NOMO-1 (cell line): ENCODE measurements around the gene SDC3.

ENCODE experiments used
- DNase-seq, 2 experiments: peaks; one replicate each; lab custom pipeline; 2025; ENCODE audit not compliant: unreplicated experiment in 2 of 2; lab: John Stamatoyannopoulos, UW

The SDC3 gene

GRCh38 chr1:30891227-30891552 is 17.4 kb downstream of the SDC3 start:
- no peak for DNase-seq

DNA sequence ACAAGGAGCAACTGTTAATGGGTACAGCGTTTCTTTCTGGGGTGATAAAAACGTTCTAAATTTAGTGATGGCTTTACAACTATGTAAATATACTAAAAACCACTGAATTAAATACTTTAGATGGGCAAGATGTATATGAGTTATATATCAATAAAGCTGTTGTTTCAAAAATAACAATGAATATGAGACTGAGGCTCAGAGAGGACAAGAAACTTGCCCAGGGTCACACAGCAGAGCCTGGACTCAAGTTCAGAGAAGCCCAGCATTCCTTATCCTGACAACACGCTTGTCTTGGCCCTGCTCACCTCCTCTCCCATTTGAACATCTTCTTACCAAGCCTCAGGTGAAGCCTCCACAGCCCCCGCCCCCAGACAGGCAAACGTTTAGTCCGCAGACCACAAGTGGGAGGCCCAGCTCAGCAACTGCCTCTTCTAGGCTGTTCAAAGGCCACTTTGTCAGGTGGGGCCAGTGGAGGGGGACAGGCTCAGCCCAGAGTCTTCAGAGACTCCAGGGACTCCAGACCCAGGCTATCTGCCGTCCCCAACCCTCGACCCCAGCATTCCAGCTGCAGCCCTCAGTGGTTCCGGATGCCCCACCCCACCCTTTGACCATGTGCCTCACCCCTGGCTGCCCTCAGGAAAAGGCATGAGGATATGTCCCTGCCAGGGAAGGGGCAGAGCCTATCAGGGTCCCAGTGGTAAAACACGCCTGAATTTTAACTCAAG is 17.9 kb downstream of the SDC3 start:
- DNase-seq, result no peak

DNA sequence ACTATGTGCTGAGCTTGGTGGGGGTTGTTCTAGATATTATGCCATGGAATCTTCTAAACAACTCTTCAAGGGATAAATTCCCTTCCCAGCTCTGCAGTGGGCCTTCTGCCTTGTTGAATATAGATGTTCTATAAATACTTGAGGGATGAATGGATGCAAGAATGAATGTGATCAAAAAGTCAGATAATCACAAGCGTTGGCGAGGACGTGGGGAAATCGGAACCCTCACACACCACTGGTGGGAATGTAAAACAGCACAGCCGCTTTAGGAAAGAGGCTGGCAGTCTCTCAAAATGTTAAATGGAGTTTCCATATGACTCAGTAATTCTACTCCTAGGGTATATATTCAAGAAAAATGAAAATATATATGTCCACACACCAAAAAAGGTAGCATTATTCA is 19.0 kb downstream of the SDC3 start:
- no peak for DNase-seq

- no peak for DNase-seq
Observed at GRCh38 chr1:30888975-30889374, 19.6 kb downstream of the SDC3 start.

DNA sequence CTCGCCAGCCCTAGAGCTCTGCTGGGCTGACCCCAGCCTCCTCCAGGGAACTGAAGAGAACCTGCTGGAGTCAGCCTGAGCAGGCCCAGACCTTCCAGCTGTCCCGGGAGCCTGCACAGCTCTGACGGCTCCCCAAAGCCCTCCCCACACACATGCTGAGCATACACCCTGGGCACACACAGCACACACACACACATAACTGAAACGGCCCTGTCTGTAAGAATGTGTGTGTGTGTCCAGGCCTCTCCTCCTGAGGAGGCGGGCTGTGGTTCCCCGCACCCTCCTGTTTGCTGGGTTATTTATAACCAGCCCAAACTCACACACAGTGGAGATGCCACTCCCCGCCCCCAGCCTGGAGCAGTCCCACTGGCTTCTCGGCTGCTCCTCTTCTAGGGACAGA is 20.2 kb downstream of the SDC3 start:
- DNase-seq, result no peak

- DNase-seq, result no peak
Observed at GRCh38 chr1:30887485-30888315, 20.9 kb downstream of the SDC3 start.

- DNase-seq, result no peak
Observed at GRCh38 chr1:30886710-30887428, 21.7 kb downstream of the SDC3 start.

- no peak for DNase-seq
Observed at GRCh38 chr1:30885570-30886522, 22.7 kb downstream of the SDC3 start.

DNA sequence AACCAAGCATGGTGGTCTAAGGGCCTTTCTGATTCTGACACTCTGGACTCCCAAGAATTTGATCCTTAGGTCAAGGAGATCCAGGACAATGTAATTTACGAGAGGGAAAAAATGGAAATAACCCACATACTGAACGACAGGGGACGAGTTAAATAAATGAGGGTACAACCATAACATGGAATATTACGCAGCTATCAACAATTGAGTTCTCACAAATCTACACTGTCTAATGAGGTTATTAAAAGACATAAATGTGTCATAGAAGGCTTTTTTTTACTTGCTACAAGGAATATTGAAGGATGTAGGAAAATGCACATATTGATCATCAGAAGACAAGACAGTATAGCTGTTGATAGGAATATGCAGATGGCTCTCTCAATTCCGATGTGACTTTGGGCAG is 23.8 kb downstream of the SDC3 start:
- DNase-seq, result no peak

GRCh38 chr1:30883389-30884172 is 25.0 kb downstream of the SDC3 start:
- no peak for DNase-seq

- no peak for DNase-seq
Observed at GRCh38 chr1:30882678-30883388, 25.7 kb downstream of the SDC3 start.

DNA sequence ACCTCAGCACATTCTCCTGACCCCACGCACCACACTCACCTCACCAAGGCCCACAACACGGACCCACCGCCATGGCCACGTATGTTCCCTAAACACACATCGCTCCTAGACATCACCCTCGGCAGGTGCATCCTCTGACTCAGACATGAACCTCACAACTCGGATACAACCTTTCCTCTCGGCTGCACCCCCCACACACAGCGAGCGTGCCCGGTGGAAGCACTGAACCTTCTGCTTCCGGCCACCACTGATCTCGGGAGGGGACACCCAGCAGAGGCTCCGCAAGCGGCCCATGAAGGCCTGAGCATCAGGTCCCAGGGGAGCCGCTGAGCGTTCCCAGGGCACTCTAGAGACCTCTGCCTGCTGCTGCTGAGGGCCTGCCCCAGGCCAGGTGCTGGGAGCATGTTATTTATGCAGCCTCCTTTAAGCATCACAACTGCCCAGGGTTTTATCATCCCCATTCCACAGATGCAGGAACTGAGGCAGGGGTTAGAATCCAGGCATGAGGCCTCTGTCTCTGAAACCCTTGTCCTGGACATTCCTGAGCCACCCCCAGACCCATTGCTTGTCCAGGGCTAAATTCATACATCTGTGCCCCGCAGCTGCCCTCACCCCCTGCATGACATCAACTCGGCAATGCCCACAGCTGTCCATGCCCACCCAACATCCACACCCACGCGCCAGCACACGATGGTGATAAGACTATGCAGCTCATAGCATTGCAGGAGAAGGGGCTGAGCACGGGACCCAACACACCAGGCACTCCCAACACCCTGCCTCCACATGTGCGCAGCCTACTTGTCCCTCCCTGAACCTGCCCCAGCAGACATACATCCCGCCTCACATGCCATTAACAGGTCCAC is 27.0 kb downstream of the SDC3 start:
- DNase-seq, result no peak

DNA sequence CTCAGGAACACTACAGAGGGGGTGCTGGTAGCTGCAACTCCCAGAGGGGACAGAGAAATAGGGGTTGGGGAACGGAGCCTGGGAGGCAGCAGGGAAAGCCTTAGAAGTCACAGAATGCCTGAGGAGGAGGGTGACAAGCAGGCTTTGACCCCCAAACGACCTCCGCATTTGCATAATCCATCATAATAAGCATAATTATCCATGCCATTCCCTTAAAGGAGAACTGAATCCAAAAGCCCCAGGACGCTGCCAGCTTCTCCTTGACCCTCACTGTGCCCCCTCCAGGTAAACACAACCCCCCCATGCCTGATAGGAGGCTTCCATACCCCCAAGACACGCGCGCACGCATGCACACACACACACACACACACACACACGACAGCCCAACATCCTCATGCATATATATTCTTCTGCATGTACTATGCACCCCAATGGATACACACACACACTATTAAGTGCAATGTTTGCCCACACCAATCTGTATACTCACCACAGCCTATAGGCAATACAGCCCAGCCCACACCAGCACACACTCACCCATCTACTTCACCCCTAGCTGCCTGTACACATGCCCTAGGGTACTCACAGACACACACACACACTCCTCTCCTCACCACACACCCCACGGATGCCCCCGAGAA is 27.8 kb downstream of the SDC3 start:
- no peak for DNase-seq

- DNase-seq, result no peak
Observed at GRCh38 chr1:30879940-30880677, 28.4 kb downstream of the SDC3 start.

DNA sequence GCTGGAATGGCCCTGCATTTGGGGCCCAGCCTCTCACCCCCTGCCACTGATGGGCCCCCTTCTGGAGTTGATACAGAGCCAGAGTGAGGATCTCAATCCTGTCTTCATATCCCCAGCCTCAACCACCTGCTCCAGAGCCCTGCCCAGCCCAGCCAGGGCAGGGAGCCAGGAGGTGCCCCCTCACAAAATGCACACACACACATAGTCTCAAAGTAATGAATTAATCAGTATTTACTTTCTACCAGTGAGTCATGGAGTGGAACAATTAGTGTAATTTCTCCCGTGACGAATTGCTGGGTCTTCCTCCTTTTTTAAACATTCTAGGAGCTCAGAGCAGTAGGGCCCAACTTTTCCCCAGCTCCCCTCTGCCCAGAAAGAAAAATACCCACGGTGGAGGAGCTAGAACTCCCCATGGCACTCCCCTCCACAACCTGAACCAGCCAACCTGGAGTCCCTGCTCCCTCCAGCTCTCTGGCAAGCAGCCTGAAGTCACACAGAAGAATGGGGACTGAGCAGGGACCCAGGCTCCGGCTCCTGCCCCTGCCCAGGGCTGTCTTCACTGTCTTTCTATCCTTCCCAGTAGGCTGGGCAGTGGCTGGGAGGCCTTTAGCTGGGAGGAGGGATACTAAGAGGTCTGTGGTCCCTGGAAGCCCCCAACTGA is 29.3 kb downstream of the SDC3 start:
- no peak for DNase-seq

DNA sequence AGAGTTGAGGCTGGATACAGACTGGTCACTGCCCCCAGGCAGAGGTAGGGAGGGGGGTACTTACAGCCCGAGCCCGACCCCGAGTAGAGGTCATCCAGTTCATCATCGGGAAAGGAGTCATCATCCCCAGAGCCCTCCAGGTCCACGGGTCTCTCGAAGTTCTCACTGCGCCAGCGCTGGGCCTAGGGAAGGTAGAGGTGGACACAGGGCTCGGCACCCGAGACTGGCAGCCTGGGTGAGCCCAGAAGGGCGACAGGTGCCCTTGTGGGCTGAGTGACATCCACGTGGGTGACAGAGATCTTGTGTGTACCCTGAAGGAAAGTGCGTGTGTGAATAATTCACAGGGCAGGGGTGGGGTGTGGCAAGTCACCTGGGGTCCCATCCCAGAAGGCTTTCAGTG is 30.0 kb downstream of the SDC3 start:
- no peak for DNase-seq

- no peak for DNase-seq
Observed at GRCh38 chr1:30878016-30878415, 30.5 kb downstream of the SDC3 start.
